K562 (cell line): Measurements from ENCODE around the gene KRT76. TPM values are rescaled to one million over a fixed set of nuclear protein-coding genes. Genes with fewer than 3 reads are reported as not detected.

Source experiments
- ATAC-seq: fragments of 200-7000 bp; cut with Tn5 transposase; 3 replicates; pipeline ENCODE4 v1.9.1; 2020; ENCODE audit warnings: moderate library complexity
- BruUV-seq: library from RNA; stranded (reverse); fragments of 400-500 nt; replicated peaks from 2 replicates; lab custom pipeline; 2021; lab: Mats Ljungman, UMichigan
- CTCF ChIA-PET: fragments of 300-600 bp; formaldehyde crosslinking; extraction: SDS; loops from one replicate; lab custom pipeline; 2021; ENCODE audit warnings: low intra/inter-chr PET ratio; lab: Yijun Ruan, JAX
- POLR2A ChIA-PET: fragments of 300-600, 350-650 bp; sonication (Branson Sonifier 250); formaldehyde crosslinking; extraction: SDS; loops from one replicate; lab custom pipeline; 2021; ENCODE audit warnings: antibody characterized with exemption, inconsistent platforms; lab: Yijun Ruan, JAX
- DNase-seq, 4 experiments: peaks; one replicate each; pipeline versions ENCODE4 v3.0.0 to v3.0.0-alpha.2; 2011 to 2018; ENCODE audit warnings: low spot score in 3 of 4, mixed read lengths in 3 of 4; ENCODE audit errors: extremely low read depth in 1 of 4
- FAIRE-seq: peaks from 2 replicates; lab custom pipeline; 2011; peaks lifted over from hg19 to GRCh38; lab: Jason Lieb, UNC
- H2AFZ ChIP-seq: 2 replicates; pipeline ENCODE4 v1.6.0; 2011; ENCODE audit warnings: low read depth, low read length, control low read depth, inconsistent platforms
- H3K27ac ChIP-seq: fragments of 200-600 bp; 3 replicates; pipeline ENCODE4 v1.8.0; 2011; ENCODE audit warnings: low read depth, mild to moderate bottlenecking, control low read depth, inconsistent platforms, low read length, moderate library complexity, mixed read lengths; ENCODE audit errors: extremely low read depth
- H3K27me3 ChIP-seq, 2 experiments: fragments of 300-600 bp in 1 of 2; 2 replicates in 1 of 2; 3 replicates in 1 of 2; pipeline versions ENCODE4 v1.6.0 to v1.8.0; 2011; ENCODE audit warnings: inconsistent platforms in 2 of 2, low read length in 2 of 2, mild to moderate bottlenecking in 1 of 2, mixed read lengths in 1 of 2, moderate library complexity in 1 of 2; ENCODE audit not compliant: control insufficient read depth in 2 of 2, insufficient read depth in 2 of 2
- H3K36me3 ChIP-seq: fragments of 300-600 bp; 3 replicates; pipeline ENCODE4 v1.8.0; 2011; ENCODE audit warnings: mild to moderate bottlenecking, low read length, inconsistent platforms; ENCODE audit not compliant: control insufficient read depth, insufficient read depth
- H3K4me1 ChIP-seq, 2 experiments: fragments of 200-600 bp in 1 of 2; replicated peaks in 1 of 2; 2 replicates in 1 of 2; 3 replicates in 1 of 2; pipeline versions ENCODE4 v1.5.1 to v1.8.0; 2011; ENCODE audit warnings: inconsistent platforms in 2 of 2, low read length in 2 of 2, mild to moderate bottlenecking in 1 of 2, mixed read lengths in 1 of 2, moderate library complexity in 1 of 2; ENCODE audit not compliant: control insufficient read depth in 2 of 2, insufficient read depth in 2 of 2
- H3K4me2 ChIP-seq: 2 replicates; pipeline ENCODE4 v1.6.1; 2011; ENCODE audit warnings: low read length, control low read depth, inconsistent platforms, mixed read lengths; ENCODE audit not compliant: insufficient read depth
- H3K4me3 ChIP-seq: fragments of 200-600 bp; sonication (generic), shearing (Covaris generic); 2 replicates; pipeline ENCODE4 v1.5.1; 2016; ENCODE audit warnings: control low read depth, inconsistent platforms
- H3K79me2 ChIP-seq: fragments of 200-600 bp; 3 replicates; pipeline ENCODE4 v1.8.0; 2011; ENCODE audit warnings: low read length, inconsistent platforms; ENCODE audit not compliant: control insufficient read depth, insufficient read depth
- H3K9ac ChIP-seq, 2 experiments: 2 replicates each; pipeline versions ENCODE4 v1.6.0 to v1.6.1; 2011; ENCODE audit warnings: low read depth in 2 of 2, low read length in 2 of 2, control low read depth in 1 of 2, inconsistent platforms in 1 of 2, mild to moderate bottlenecking in 1 of 2, mixed read lengths in 1 of 2; ENCODE audit not compliant: insufficient read depth in 1 of 2
- H3K9me1 ChIP-seq: one replicate; pipeline ENCODE4 v1.6.0; 2011; ENCODE audit warnings: inconsistent platforms, mild to moderate bottlenecking, low read length, moderate library complexity; ENCODE audit not compliant: control insufficient read depth, insufficient read depth
- H3K9me3 ChIP-seq: replicated peaks from 2 replicates; pipeline ENCODE4 v1.5.1; 2011; ENCODE audit warnings: low read depth, low read length, inconsistent platforms; ENCODE audit not compliant: control insufficient read depth, insufficient read depth
- H4K20me1 ChIP-seq: replicated peaks from 2 replicates; pipeline ENCODE4 v1.6.1; 2011; ENCODE audit warnings: low read length, inconsistent platforms, mixed read lengths; ENCODE audit not compliant: control insufficient read depth, insufficient read depth
- ATF7 ChIP-seq: fragments of 450-650 bp; IDR thresholded peaks from 2 replicates; pipeline ENCODE4 v1.7.1; 2014; ENCODE audit warnings: mild to moderate bottlenecking, moderate library complexity
- C11orf30 ChIP-seq: fragments of 450-650 bp; IDR thresholded peaks from 2 replicates; pipeline ENCODE4 v1.6.1; 2016; ENCODE audit warnings: low read depth, mild to moderate bottlenecking
- HDAC8 ChIP-seq: fragments of 450-650 bp; IDR thresholded peaks from 2 replicates; pipeline ENCODE4 v1.6.1; 2016; ENCODE audit warnings: mild to moderate bottlenecking, missing genetic modification characterization, moderate library complexity, missing compliant biosample characterization
- MAFG ChIP-seq: fragments of 450-650 bp; conservative IDR thresholded peaks from 2 replicates; pipeline ENCODE4 v1.6.1; 2016; ENCODE audit warnings: missing genetic modification characterization, missing compliant biosample characterization
- MAFK ChIP-seq: IDR thresholded peaks from 2 replicates; pipeline ENCODE4 v1.6.1; 2011; ENCODE audit warnings: low read length, improper control_type of control experiment
- MTA3 ChIP-seq: fragments of 450-650 bp; formaldehyde crosslinking; IDR thresholded peaks from 2 replicates; pipeline ENCODE4 v1.6.1; 2017; ENCODE audit warnings: mild to moderate bottlenecking, borderline replicate concordance
- NFE2 ChIP-seq: IDR thresholded peaks from 2 replicates; pipeline ENCODE4 v1.6.1; 2014; ENCODE audit warnings: antibody characterized with exemption, low read depth
- ZBTB40 ChIP-seq, 2 experiments: fragments of 450-650 bp in 1 of 2; sonication (generic) in 1 of 2; formaldehyde crosslinking in 1 of 2; IDR thresholded peaks; 2 replicates each; pipeline versions ENCODE4 v1.7.1 to v1.9.0; 2016 to 2022; ENCODE audit warnings: inconsistent platforms in 1 of 2, mild to moderate bottlenecking in 1 of 2, missing genetic modification reagents in 1 of 2
- ZNF316 ChIP-seq: fragments of 450-650 bp; IDR thresholded peaks from 2 replicates; pipeline ENCODE4 v1.6.1; 2016
- ZNF740 ChIP-seq, 3 experiments: fragments of 200-800 bp in 1 of 3; sonication (Bioruptor generic) in 1 of 3; sonication (generic) in 1 of 3; formaldehyde crosslinking in 1 of 3; IDR thresholded peaks; 2 replicates each; pipeline versions ENCODE4 v1.6.1 to v1.8.0; 2016 to 2022; ENCODE audit warnings: mild to moderate bottlenecking in 2 of 3, missing compliant biosample characterization in 2 of 3, missing genetic modification characterization in 2 of 3, missing genetic modification reagents in 1 of 3
- in situ Hi-C: fragments of 300-500 bp; cut with MboI; formaldehyde crosslinking; loops from 4 replicates; pipeline ENCODE4 v1.15.0; 2018; ENCODE audit warnings: inconsistent platforms, mixed read lengths
- intact Hi-C: fragments of 100-400 bp; cut with micrococcal nuclease; formaldehyde crosslinking; loops from 2 replicates; pipeline ENCODE4 v1.14.2; 2022
- polyA plus RNA-seq, 8 experiments: library from polyadenylated mRNA; depleted of rRNA in 4 of 8; stranded (reverse) in 5 of 8; unstranded in 3 of 8; fragments of >200 nt; fragmentation: Nextera tagmentation in 2 of 8; fragmentation: Illumina TruSeq in 1 of 8; extraction: Ambion mirVana in 2 of 8; extraction: Trizol in 1 of 8; gene quantifications; 2 replicates each; pipeline versions ENCODE4 v1.2.1 to v1.2.3, GENCODE V29; 2011 to 2014; ENCODE audit warnings: inconsistent platforms in 1 of 8, missing spikeins in 1 of 8
- total RNA-seq, 7 experiments: library from RNA; depleted of rRNA in 6 of 7; stranded (reverse); fragments of >200 nt in 6 of 7; fragmentation: Illumina TruSeq in 2 of 7; extraction: Trizol in 2 of 7; gene quantifications; 2 replicates each; pipeline versions ENCODE4 v1.2.1 to v1.2.3, GENCODE V29; 2011 to 2021; ENCODE audit warnings: low replicate concordance in 1 of 7

The KRT76 gene
- total and polyA plus RNA-seq, 9 of the 15 experiments (the other 6 are each of a cell fraction or from before 2014, with no cell fraction given) = not detected

GRCh38 chr12:52798003-52798670 is 21.0 kb upstream of the KRT76 start (continued):
- no peak for TF ChIP-seq ZNF740 (CRISPR knock-in tag; IDR thresholded peaks at IDR 0.05)
- TF ChIP-seq ZNF740 (tag; IDR thresholded peaks at IDR 0.05) = no peak
- peak; percentile 60 for TF ChIP-seq MAFG (tag)
- TF ChIP-seq NFE2 = peak; percentile 77
- no peak for TF ChIP-seq HDAC8 (tag)
- no peak for TF ChIP-seq MTA3
- TF ChIP-seq ZNF316 = peak; percentile 74
- TF ChIP-seq C11orf30 = peak; percentile 69
- peak; percentile 50; the same call in 1 of the 2 replicates for TF ChIP-seq MAFK
- TF ChIP-seq, all 486 proteins: peak for 10

- ChIA-PET POLR2A (interaction anchor here (0.6 to 1.9 kb wide), 6 partner anchors 9 to 400 kb away, joined by 3 to 11 read pairs (median 4); no protein-coding TSS in a partner anchor), CTCF (no interaction called here)
- Histone ChIP-seq H3K79me2 (no peaks in the 10 kb centered on the region), H3K27me3 (no peaks in the 10 kb centered on the region), H3K9ac (no peak overlapping the region; a peak in 1 of 4 replicates), H2AFZ (no peak overlapping the region), H3K36me3 (no peaks in the 10 kb centered on the region), H3K9me3 (no peaks in the 10 kb centered on the region), H4K20me1 (no peaks in the 10 kb centered on the region), H3K9me1 (no peaks in the 10 kb centered on the region), H3K4me3 (no peak overlapping the region), H3K27ac (peak overlapping the region; percentile 19; the same call in 2 of the 3 replicates), H3K4me1 (peaks cover 28 to 37% of the 10 kb centered on the region in 2 experiments; a peak in 4 of 5 replicates), H3K4me2 (peak overlapping the region; percentile 17; the same call in 1 of the 2 replicates)
- no peak for DNase-seq
- intact Hi-C loops = no loop called here
- no peak for ATAC-seq
- FAIRE-seq = no peak
- in situ Hi-C loops = no loop called here
- no TSS peak for BruUV-seq
- 0 out of 2 replicates have a peak, but pooled peaks have one; percentile 3 for TF ChIP-seq ATF7
- peak; percentile 43; the same call in 1 of the 2 replicates for TF ChIP-seq ZBTB40 (IDR thresholded peaks at IDR 0.05)
- TF ChIP-seq ZBTB40 (CRISPR knock-in tag; IDR thresholded peaks at IDR 0.05) = no peak
Observed at GRCh38 chr12:52797529-52797894, 20.4 kb upstream of the KRT76 start.
